Panc1 (cell line): ENCODE measurements around the gene ARSG. TPM values are rescaled to one million over a fixed set of nuclear protein-coding genes. Genes with fewer than 3 reads are reported as not detected.

ENCODE experiments used
- ATAC-seq: fragments of 200-7000 bp; cut with Tn5 transposase; 2 replicates; pipeline ENCODE4 v1.9.1; 2020; ENCODE audit warnings: mild to moderate bottlenecking, moderate library complexity
- BruUV-seq: library from RNA; stranded (reverse); fragments of 400-500 nt; replicated peaks from 2 replicates; lab custom pipeline; 2021; lab: Mats Ljungman, UMichigan
- CTCF ChIA-PET: fragments of 300-600 bp; sonication (Branson Sonifier 250); formaldehyde crosslinking; loops from one replicate; lab custom pipeline; 2022; ENCODE audit warnings: antibody characterized with exemption; lab: Charles Lee
- POLR2A ChIA-PET: fragments of 300-600 bp; sonication (Branson Sonifier 250); formaldehyde crosslinking; loops from one replicate; lab custom pipeline; 2022; ENCODE audit warnings: antibody characterized with exemption; lab: Charles Lee
- DNase-seq: peaks from one replicate; pipeline ENCODE4 v3.0.0-alpha.2; 2010; ENCODE audit warnings: low read depth, low spot score
- H3K27ac ChIP-seq: 2 replicates; pipeline ENCODE4 v1.5.1; 2011; ENCODE audit warnings: mild to moderate bottlenecking, low read length, inconsistent platforms
- H3K27me3 ChIP-seq: fragments of 200-500 bp; sonication (Bioruptor generic); 2 replicates; pipeline ENCODE4 v1.6.0; 2014; ENCODE audit warnings: low read length, inconsistent platforms; ENCODE audit not compliant: control insufficient read depth, insufficient read depth
- H3K36me3 ChIP-seq: fragments of 200-500 bp; sonication (Bioruptor generic); 2 replicates; pipeline ENCODE4 v1.5.1; 2014; ENCODE audit warnings: inconsistent platforms, mild to moderate bottlenecking, low read length, moderate library complexity; ENCODE audit not compliant: control insufficient read depth, insufficient read depth
- H3K4me1 ChIP-seq: 2 replicates; pipeline ENCODE4 v1.5.1; 2011; ENCODE audit warnings: inconsistent platforms, mild to moderate bottlenecking, low read length, moderate library complexity; ENCODE audit not compliant: control insufficient read depth, insufficient read depth
- H3K4me3 ChIP-seq, 2 experiments: 2 replicates each; pipeline ENCODE4 v1.5.1; 2011 to 2012; ENCODE audit warnings: low read depth in 2 of 2, low read length in 2 of 2, mild to moderate bottlenecking in 2 of 2, inconsistent platforms in 1 of 2, moderate library complexity in 1 of 2
- H3K9me3 ChIP-seq: fragments of 200-500 bp; sonication (Bioruptor generic); 2 replicates; pipeline ENCODE4 v1.5.1; 2014; ENCODE audit warnings: low read depth, mild to moderate bottlenecking, inconsistent platforms, low read length, moderate library complexity; ENCODE audit not compliant: control insufficient read depth, insufficient read depth
- POLR2AphosphoS5 ChIP-seq: IDR thresholded peaks from 2 replicates; pipeline ENCODE4 v1.6.1; 2012; ENCODE audit warnings: mild to moderate bottlenecking, low read depth, low read length, moderate library complexity
- REST ChIP-seq, 2 experiments: IDR thresholded peaks; 2 replicates each; pipeline ENCODE4 v1.6.1; 2011 to 2012; ENCODE audit warnings: low read depth in 2 of 2, control low read depth in 1 of 2, low read length in 1 of 2, mild to moderate bottlenecking in 1 of 2, moderate library complexity in 1 of 2; ENCODE audit not compliant: insufficient read depth in 1 of 2
- SIN3A ChIP-seq: IDR thresholded peaks from 2 replicates; pipeline ENCODE4 v1.6.1; 2012; ENCODE audit warnings: low read depth, mild to moderate bottlenecking, low read length, moderate library complexity, borderline replicate concordance; ENCODE audit not compliant: insufficient read depth
- TCF7L2 ChIP-seq: IDR thresholded peaks from 2 replicates; pipeline ENCODE4 v1.6.1; 2011; ENCODE audit warnings: mild to moderate bottlenecking, low read depth, low read length, inconsistent platforms
- in situ Hi-C: cut with HindIII; loops from 2 replicates; pipeline ENCODE4 v1.10.0; 2016; ENCODE audit warnings: low sequenced_read_pairs, low pct_unique_long_range_greater_than_20kb
- intact Hi-C: fragments of 100-400 bp; cut with micrococcal nuclease; formaldehyde crosslinking; loops from one replicate; pipeline ENCODE4 v1.10.0; 2022; ENCODE audit not compliant: unreplicated experiment
- total RNA-seq: library from RNA; stranded (reverse); gene quantifications from one replicate; pipeline ENCODE4 v1.2.1, GENCODE V29; 2021; ENCODE audit not compliant: unreplicated experiment
- TF ChIP-seq, protein P1 (sequence below): fragments of 450-650 bp; IDR thresholded peaks from 2 replicates; pipeline ENCODE4 v1.5.1; 2017; ENCODE audit warnings: mild to moderate bottlenecking

ARSG gene
- total RNA-seq, 1 experiment from 2014 or later, result 2.3 TPM

DNA sequence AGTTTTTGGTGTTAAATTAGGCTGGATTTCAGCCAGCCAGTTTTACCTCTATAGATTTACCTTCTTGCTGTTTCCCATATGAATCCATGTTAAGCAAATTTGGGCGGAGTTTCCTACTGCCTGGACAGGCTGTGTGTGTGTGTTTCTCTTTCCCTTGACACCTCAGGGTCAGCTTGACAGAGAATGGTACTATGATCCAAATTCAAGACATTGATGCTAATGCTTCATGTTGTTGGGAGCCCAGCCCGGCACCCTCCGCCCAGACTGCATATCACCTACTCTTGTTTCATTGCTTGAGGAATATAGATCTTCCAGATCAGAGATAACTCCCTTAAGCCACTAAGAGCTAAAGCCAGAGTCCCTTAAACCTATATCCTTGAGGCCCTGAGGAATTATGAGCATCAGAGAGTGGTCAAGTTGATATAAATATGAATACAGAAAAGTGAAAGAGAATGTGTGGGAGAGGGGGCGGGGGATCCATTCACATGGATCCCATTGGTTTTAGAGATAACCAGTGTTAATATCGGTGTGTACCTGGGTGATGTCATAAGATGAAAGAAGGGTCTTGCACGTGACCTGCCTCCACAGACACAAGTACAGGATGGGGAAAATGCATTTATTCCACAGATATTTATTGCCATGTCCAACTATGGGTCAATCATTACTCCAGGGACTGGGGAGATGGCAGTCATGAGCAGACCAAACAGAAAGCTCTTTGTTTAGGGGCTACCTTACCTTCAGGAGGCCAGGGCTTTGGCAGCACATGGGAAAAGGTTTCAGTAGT is 96.3 kb downstream of the ARSG start:
- in situ Hi-C loops, result no loop called here
- Histone ChIP-seq H3K4me1 (no peaks in the 10 kb centered on the region), H3K27ac (no peak overlapping the region), H3K9me3 (no peaks in the 10 kb centered on the region), H3K4me3 (no peak overlapping the region), H3K36me3 (no peaks in the 10 kb centered on the region), H3K27me3 (no peaks in the 10 kb centered on the region)
- no TSS peak for BruUV-seq
- intact Hi-C loops, result no loop called here
- ChIA-PET POLR2A (no interaction called here), CTCF (no interaction called here)
- DNase-seq (no peak), ATAC-seq (no peak)
- TF ChIP-seq, protein P1, sequence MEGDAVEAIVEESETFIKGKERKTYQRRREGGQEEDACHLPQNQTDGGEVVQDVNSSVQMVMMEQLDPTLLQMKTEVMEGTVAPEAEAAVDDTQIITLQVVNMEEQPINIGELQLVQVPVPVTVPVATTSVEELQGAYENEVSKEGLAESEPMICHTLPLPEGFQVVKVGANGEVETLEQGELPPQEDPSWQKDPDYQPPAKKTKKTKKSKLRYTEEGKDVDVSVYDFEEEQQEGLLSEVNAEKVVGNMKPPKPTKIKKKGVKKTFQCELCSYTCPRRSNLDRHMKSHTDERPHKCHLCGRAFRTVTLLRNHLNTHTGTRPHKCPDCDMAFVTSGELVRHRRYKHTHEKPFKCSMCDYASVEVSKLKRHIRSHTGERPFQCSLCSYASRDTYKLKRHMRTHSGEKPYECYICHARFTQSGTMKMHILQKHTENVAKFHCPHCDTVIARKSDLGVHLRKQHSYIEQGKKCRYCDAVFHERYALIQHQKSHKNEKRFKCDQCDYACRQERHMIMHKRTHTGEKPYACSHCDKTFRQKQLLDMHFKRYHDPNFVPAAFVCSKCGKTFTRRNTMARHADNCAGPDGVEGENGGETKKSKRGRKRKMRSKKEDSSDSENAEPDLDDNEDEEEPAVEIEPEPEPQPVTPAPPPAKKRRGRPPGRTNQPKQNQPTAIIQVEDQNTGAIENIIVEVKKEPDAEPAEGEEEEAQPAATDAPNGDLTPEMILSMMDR, result no peak
- no peak for TF ChIP-seq REST (IDR thresholded peaks at IDR 0.05; ENCODE audit: insufficient read depth in 1 of 2, low read depth in 2 of 2, low read length in 1 of 2)
- no peak for TF ChIP-seq TCF7L2
- no peak for TF ChIP-seq SIN3A
- no peak for TF ChIP-seq POLR2AphosphoS5

DNA sequence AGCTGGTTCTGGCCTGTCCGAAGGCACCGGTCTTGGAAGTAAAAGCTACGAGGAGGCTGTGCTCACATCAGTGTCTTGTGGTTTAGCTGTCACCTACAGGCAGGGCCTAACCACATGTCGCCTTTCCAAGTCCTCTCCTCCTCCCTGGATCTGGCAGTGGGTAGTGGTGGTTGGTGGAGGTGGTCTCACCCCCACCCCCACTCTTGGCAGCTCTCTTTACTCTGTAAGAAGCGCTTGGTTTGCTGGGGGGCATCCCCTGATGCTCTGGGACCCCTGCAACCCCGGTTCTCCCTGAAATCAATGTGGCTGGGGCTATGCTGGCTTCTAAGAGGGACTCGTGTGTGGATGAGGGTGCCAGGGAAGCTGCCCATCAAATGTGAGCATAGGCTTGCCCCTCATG is 97.7 kb downstream of the ARSG start:
- Histone ChIP-seq H3K27ac (no peak overlapping the region), H3K4me1 (no peaks in the 10 kb centered on the region), H3K9me3 (no peaks in the 10 kb centered on the region), H3K27me3 (no peaks in the 10 kb centered on the region), H3K36me3 (no peaks in the 10 kb centered on the region), H3K4me3 (no peak overlapping the region)
- ATAC-seq, result no peak
- POLR2A ChIA-PET, result interaction anchor here (0.6 kb wide), 1 partner anchor 9 kb away, joined by 4 read pairs; no protein-coding TSS in a partner anchor
- DNase-seq, result no peak
- CTCF ChIA-PET, result no interaction called here
- intact Hi-C loops (no loop called here), in situ Hi-C loops (no loop called here)
- BruUV-seq, result no TSS peak
- TF ChIP-seq, protein P1, result no peak
- TF ChIP-seq POLR2AphosphoS5 (no peak), TCF7L2 (no peak), REST (IDR thresholded peaks at IDR 0.05; ENCODE audit: insufficient read depth in 1 of 2, low read depth in 2 of 2, low read length in 1 of 2) (no peak)
